ENCODE data around the gene NTS.

GRCh38 chr12:85825746-85826145 lies 48.3 kb upstream of the NTS start:
- TF ChIP-seq CTCF (optimal IDR thresholded peaks at IDR 0.05 in 1 of 3, IDR thresholded peaks at IDR 0.05 in 1 of 3, conservative IDR thresholded peaks at IDR 0.05 in 1 of 3; ENCODE audit: extremely low read depth in 1 of 3, insufficient read depth in 2 of 3, low read length in 3 of 3) (no peak), EZH2 (IDR thresholded peaks at IDR 0.05; ENCODE audit: low read length) (no peak)
